ENCODE measurements around the gene ABCC3. TPM values are rescaled to one million over a fixed set of nuclear protein-coding genes. Genes with fewer than 3 reads are reported as not detected.

ABCC3 gene
- total RNA-seq, 4 donors from 2014 or later = 1.5 to 19.2 (median 7.3) TPM

GRCh38 chr17:50662632-50663225 is 28.0 kb downstream of the ABCC3 start:
- no peak for DNase-seq (ENCODE audit: low spot score in 2 of 2)
- Histone ChIP-seq H3K27me3 (no peaks in the 10 kb centered on the region), H3K4me1 (peaks cover 0 to 25% (median 22%) of the 10 kb centered on the region in 4 donors), H3K4me3 (no peak overlapping the region), H3K36me3 (no peaks in the 10 kb centered on the region), H3K27ac (no peak overlapping the region), H3K9me3 (no peaks in the 10 kb centered on the region)
- TF ChIP-seq CTCF (IDR thresholded peaks at IDR 0.05) (no peak), POLR2A (IDR thresholded peaks at IDR 0.05) (no peak), EP300 (IDR thresholded peaks at IDR 0.05) (no peak)
- 90 to 95% methylated on average over 9 of the region's 9 CpGs for WGBS, 2 donors

- DNase-seq (ENCODE audit: low spot score in 2 of 2) = no peak
- Histone ChIP-seq H3K36me3 (no peaks in the 10 kb centered on the region), H3K4me1 (peaks cover 0 to 28% (median 22%) of the 10 kb centered on the region in 4 donors), H3K9me3 (no peaks in the 10 kb centered on the region), H3K4me3 (no peak overlapping the region), H3K27ac (no peak overlapping the region), H3K27me3 (no peaks in the 10 kb centered on the region)
- WGBS, 2 donors = 84 to 85% methylated on average over 7 to 9 of the region's 10 CpGs
- no peak for TF ChIP-seq EP300 (IDR thresholded peaks at IDR 0.05)
- no peak for TF ChIP-seq CTCF (IDR thresholded peaks at IDR 0.05)
- TF ChIP-seq POLR2A (IDR thresholded peaks at IDR 0.05) = no peak
Observed at GRCh38 chr17:50663812-50664374, 29.2 kb downstream of the ABCC3 start.

GRCh38 chr17:50664788-50665458 is 30.2 kb downstream of the ABCC3 start:
- no peaks in the 10 kb centered on the region for H3K9me3 ChIP-seq
- H3K27ac ChIP-seq = no peak overlapping the region
- no peak overlapping the region for H3K4me3 ChIP-seq
- 90 to 91% methylated on average over 12 of the region's 12 CpGs for WGBS, 2 donors
- peaks cover 0 to 27% (median 21%) of the 10 kb centered on the region in 4 donors for H3K4me1 ChIP-seq
- DNase-seq (ENCODE audit: low spot score in 2 of 2) = no peak
- no peaks in the 10 kb centered on the region for H3K27me3 ChIP-seq
- H3K36me3 ChIP-seq = no peaks in the 10 kb centered on the region
- TF ChIP-seq CTCF (IDR thresholded peaks at IDR 0.05) (no peak), POLR2A (IDR thresholded peaks at IDR 0.05) (no peak), EP300 (IDR thresholded peaks at IDR 0.05) (no peak)

GRCh38 chr17:50665838-50666237 is 31.2 kb downstream of the ABCC3 start:
- 83 to 87% methylated on average over 5 of the region's 5 CpGs for WGBS, 2 donors
- TF ChIP-seq POLR2A (IDR thresholded peaks at IDR 0.05) (no peak), EP300 (IDR thresholded peaks at IDR 0.05) (no peak), CTCF (IDR thresholded peaks at IDR 0.05) (no peak)
- no peak overlapping the region for H3K27ac ChIP-seq
- no peaks in the 10 kb centered on the region for H3K36me3 ChIP-seq
- no peaks in the 10 kb centered on the region for H3K27me3 ChIP-seq
- DNase-seq (ENCODE audit: low spot score in 2 of 2) = no peak
- H3K4me3 ChIP-seq = no peak overlapping the region
- peaks cover 0 to 18% (median 12%) of the 10 kb centered on the region in 4 donors for H3K4me1 ChIP-seq
- H3K9me3 ChIP-seq = no peaks in the 10 kb centered on the region

GRCh38 chr17:50666316-50666715 is 31.6 kb downstream of the ABCC3 start:
- WGBS, 2 donors = 90 to 96% methylated on average over 8 of the region's 8 CpGs
- H3K4me1 ChIP-seq = peaks cover 0 to 13% (median 7%) of the 10 kb centered on the region in 4 donors
- H3K36me3 ChIP-seq = no peaks in the 10 kb centered on the region
- no peak for TF ChIP-seq POLR2A (IDR thresholded peaks at IDR 0.05)
- TF ChIP-seq CTCF (IDR thresholded peaks at IDR 0.05) = no peak
- no peak for TF ChIP-seq EP300 (IDR thresholded peaks at IDR 0.05)
- DNase-seq (ENCODE audit: low spot score in 2 of 2) = no peak
- H3K4me3 ChIP-seq = no peak overlapping the region
- no peaks in the 10 kb centered on the region for H3K27me3 ChIP-seq
- no peaks in the 10 kb centered on the region for H3K9me3 ChIP-seq
- no peak overlapping the region for H3K27ac ChIP-seq
